Left ventricle myocardium inferior (tissue), 1 donor: Measurements from ENCODE around the gene PEAR1. TPM values are rescaled to one million over a fixed set of nuclear protein-coding genes. Genes with fewer than 3 reads are reported as not detected.

ENCODE experiments used
- DNase-seq: peaks from one replicate; pipeline ENCODE4 v3.0.0-alpha.2; 2020
- H3K27ac ChIP-seq: fragments of 200-600 bp; replicated peaks from 2 replicates; pipeline ENCODE4 v1.8.0; 2021
- H3K27me3 ChIP-seq: fragments of 200-600 bp; 2 replicates; pipeline ENCODE4 v1.8.0; 2021; ENCODE audit warnings: low read depth
- H3K36me3 ChIP-seq: fragments of 200-600 bp; 2 replicates; pipeline ENCODE4 v1.8.0; 2021
- H3K4me1 ChIP-seq: fragments of 200-600 bp; 2 replicates; pipeline ENCODE4 v1.8.0; 2021
- H3K4me3 ChIP-seq: fragments of 200-600 bp; 2 replicates; pipeline ENCODE4 v1.8.0; 2021; ENCODE audit warnings: mild to moderate bottlenecking, moderate library complexity
- H3K9me3 ChIP-seq: fragments of 200-600 bp; replicated peaks from 2 replicates; pipeline ENCODE4 v1.8.0; 2021
- CTCF ChIP-seq: fragments of 200-600 bp; IDR thresholded peaks from 2 replicates; pipeline ENCODE4 v1.8.0; 2021; ENCODE audit warnings: antibody characterized with exemption, mild to moderate bottlenecking, borderline replicate concordance
- intact Hi-C: fragments of 100-400 bp; cut with micrococcal nuclease; formaldehyde crosslinking; loops from one replicate; pipeline ENCODE4 v1.11.0; 2022
- total RNA-seq: library from RNA; stranded (reverse); fragmentation: NEBNext Ultra II Directional; extraction: Animal tissue kit (Norgen Biotek cat#: 25700); gene quantifications from one replicate; pipeline ENCODE4 v1.2.1, GENCODE V29; 2021
- donor health status: DM: no; HTN: yes; CAD: no; lungs with severe emphysema.

The PEAR1 gene
- total RNA-seq, 1 donor from 2014 or later, result 7.1 TPM

- Histone ChIP-seq H3K27ac (no peak overlapping the region), H3K4me3 (peak overlapping the region; percentile 58), H3K9me3 (no peaks in the 10 kb centered on the region), H3K27me3 (peaks cover 65% of the 10 kb centered on the region), H3K4me1 (peaks cover 26% of the 10 kb centered on the region), H3K36me3 (no peaks in the 10 kb centered on the region)
- intact Hi-C loops, result no loop called here
- TF ChIP-seq CTCF, result peak; percentile 9
- no peak for DNase-seq
These were observed 34.6 kb downstream of the PEAR1 start for GRCh38 chr1:156928043-156928602.

GRCh38 chr1:156929596-156930238 is 36.2 kb downstream of the PEAR1 start:
- Histone ChIP-seq H3K27me3 (peaks cover 49% of the 10 kb centered on the region), H3K27ac (no peak overlapping the region), H3K36me3 (no peaks in the 10 kb centered on the region), H3K9me3 (no peaks in the 10 kb centered on the region), H3K4me3 (no peak overlapping the region), H3K4me1 (peaks cover 13% of the 10 kb centered on the region)
- no peak for DNase-seq
- intact Hi-C loops, result no loop called here
- no peak for TF ChIP-seq CTCF

- no peak overlapping the region for H3K27ac ChIP-seq
- H3K4me3 ChIP-seq, result no peak overlapping the region
- no peak for TF ChIP-seq CTCF
- no peak for DNase-seq
- H3K4me1 ChIP-seq, result peaks cover 13% of the 10 kb centered on the region
- peaks cover 4% of the 10 kb centered on the region for H3K36me3 ChIP-seq
- intact Hi-C loops, result no loop called here
- H3K27me3 ChIP-seq, result peaks cover 42% of the 10 kb centered on the region
- no peaks in the 10 kb centered on the region for H3K9me3 ChIP-seq
These were observed 37.0 kb downstream of the PEAR1 start for GRCh38 chr1:156930483-156930882.

GRCh38 chr1:156931211-156931952 is 37.9 kb downstream of the PEAR1 start:
- peaks cover 10% of the 10 kb centered on the region for H3K36me3 ChIP-seq
- H3K9me3 ChIP-seq, result no peaks in the 10 kb centered on the region
- H3K27ac ChIP-seq, result no peak overlapping the region
- peaks cover 33% of the 10 kb centered on the region for H3K27me3 ChIP-seq
- peak overlapping the region; percentile 14 for H3K4me3 ChIP-seq
- intact Hi-C loops, result no loop called here
- no peak for DNase-seq
- TF ChIP-seq CTCF, result no peak
- peaks cover 13% of the 10 kb centered on the region for H3K4me1 ChIP-seq

DNA sequence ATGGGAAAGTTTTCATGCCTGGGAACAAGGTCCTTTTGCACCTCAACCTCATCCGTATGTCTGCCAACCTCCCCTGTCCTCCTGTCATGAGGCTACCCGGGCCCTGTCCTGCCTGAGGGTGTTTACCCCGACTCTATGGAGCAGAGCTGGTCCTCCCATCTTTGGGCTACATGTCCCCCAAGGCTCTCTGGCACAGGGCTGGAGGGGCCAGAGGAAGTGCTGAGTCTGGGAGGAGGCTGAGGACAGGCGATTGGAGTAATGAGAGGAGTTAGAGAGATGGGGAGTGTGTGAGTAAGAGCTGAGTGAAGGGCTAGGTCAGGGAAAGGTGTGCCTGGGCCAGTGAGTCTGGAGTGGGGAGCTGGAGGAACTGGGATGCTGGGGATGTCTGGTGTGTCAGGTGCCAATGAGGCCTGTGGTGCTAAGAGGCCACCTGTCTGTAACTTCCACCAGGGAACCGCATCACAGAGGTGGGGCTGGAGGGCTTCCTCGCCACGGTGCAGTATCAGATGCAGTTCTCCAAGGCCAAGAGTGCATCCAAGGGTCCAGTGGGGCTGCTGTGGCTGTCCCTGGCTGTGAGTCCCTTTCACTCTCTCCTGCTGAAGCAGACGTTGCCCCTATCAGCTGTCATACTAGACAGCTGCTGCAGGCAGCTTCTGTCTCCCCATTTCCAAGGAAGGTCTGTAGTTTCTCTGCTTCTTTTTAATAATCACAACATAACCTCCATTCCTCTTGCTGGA is 38.6 kb downstream of the PEAR1 start:
- TF ChIP-seq CTCF, result no peak
- Histone ChIP-seq H3K27ac (no peak overlapping the region), H3K27me3 (peaks cover 25% of the 10 kb centered on the region), H3K4me1 (peaks cover 12% of the 10 kb centered on the region), H3K36me3 (peaks cover 17% of the 10 kb centered on the region), H3K9me3 (no peaks in the 10 kb centered on the region), H3K4me3 (no peak overlapping the region)
- intact Hi-C loops, result no loop called here
- DNase-seq, result no peak
